DND-41 (cell line): Measurements from ENCODE around the gene PCSK9.
A peak's percentile ranks its signal among the peaks of the same experiment; 100 is the strongest.

ENCODE experiments used
- ATAC-seq: fragments of 200-7000 bp; cut with Tn5 transposase; 3 replicates; pipeline ENCODE4 v1.9.1; 2021; ENCODE audit warnings: low read depth; ENCODE audit not compliant: insufficient read depth
- DNase-seq: peaks from one replicate; pipeline ENCODE4 v3.0.0-alpha.2; 2020
- H2AFZ ChIP-seq: 2 replicates; pipeline ENCODE4 v1.6.0; 2012; ENCODE audit warnings: low read depth, low read length
- H3K27ac ChIP-seq: 2 replicates; pipeline ENCODE4 v1.5.1; 2012; ENCODE audit warnings: low read length, inconsistent platforms
- H3K27me3 ChIP-seq: fragments of 200-600 bp; sonication (generic); 2 replicates; pipeline ENCODE4 v1.6.0; 2012; ENCODE audit warnings: low read length, mild to moderate bottlenecking, inconsistent platforms; ENCODE audit not compliant: insufficient read depth, poor library complexity
- H3K36me3 ChIP-seq: 2 replicates; pipeline ENCODE4 v1.5.1; 2012; ENCODE audit warnings: low read length, inconsistent platforms; ENCODE audit not compliant: insufficient read depth
- H3K4me1 ChIP-seq: 2 replicates; pipeline ENCODE4 v1.5.1; 2012; ENCODE audit warnings: mild to moderate bottlenecking, low read length; ENCODE audit not compliant: insufficient read depth
- H3K4me2 ChIP-seq: 2 replicates; pipeline ENCODE4 v1.6.0; 2012; ENCODE audit warnings: mild to moderate bottlenecking, moderate library complexity, low read length, inconsistent platforms; ENCODE audit not compliant: insufficient read depth
- H3K4me3 ChIP-seq, 2 experiments: fragments of 200-600 bp in 1 of 2; shearing (Covaris generic) in 1 of 2; 2 replicates each; pipeline ENCODE4 v1.5.1; 2012 to 2016; ENCODE audit warnings: inconsistent platforms in 2 of 2, low read length in 2 of 2, mild to moderate bottlenecking in 2 of 2, low read depth in 1 of 2, moderate library complexity in 1 of 2
- H3K79me2 ChIP-seq: 2 replicates; pipeline ENCODE4 v1.6.0; 2012; ENCODE audit warnings: low read length, inconsistent platforms; ENCODE audit not compliant: insufficient read depth
- H3K9ac ChIP-seq: 2 replicates; pipeline ENCODE4 v1.6.0; 2012; ENCODE audit warnings: low read depth, mild to moderate bottlenecking, inconsistent platforms, low read length, moderate library complexity
- H3K9me3 ChIP-seq: 2 replicates; pipeline ENCODE4 v1.5.1; 2012; ENCODE audit warnings: low read length, moderate library complexity, mild to moderate bottlenecking, inconsistent platforms; ENCODE audit not compliant: insufficient read depth, severe bottlenecking
- H4K20me1 ChIP-seq: 2 replicates; pipeline ENCODE4 v1.6.0; 2012; ENCODE audit warnings: low read length; ENCODE audit not compliant: insufficient read depth
- CTCF ChIP-seq: IDR thresholded peaks from 2 replicates; pipeline ENCODE4 v1.5.1; 2012; ENCODE audit warnings: borderline replicate concordance, low read length, moderate library complexity, mild to moderate bottlenecking; ENCODE audit not compliant: poor library complexity, severe bottlenecking; ENCODE audit errors: extremely low read depth
- EZH2 ChIP-seq: IDR thresholded peaks from 3 replicates; pipeline ENCODE4 v1.6.1; 2012; ENCODE audit warnings: borderline replicate concordance, low read depth, mild to moderate bottlenecking, moderate library complexity, low read length, inconsistent platforms; ENCODE audit not compliant: severe bottlenecking

Gene PCSK9

GRCh38 chr1:55081905-55082296 lies 42.6 kb downstream of the PCSK9 start:
- Histone ChIP-seq H3K27ac (no peak overlapping the region), H3K4me1 (no peaks in the 10 kb centered on the region)

GRCh38 chr1:55084257-55084656 lies 44.9 kb downstream of the PCSK9 start:
- no peak overlapping the region for H3K4me3 ChIP-seq
- H3K27ac ChIP-seq: no peak overlapping the region
- H3K79me2 ChIP-seq: no peaks in the 10 kb centered on the region
- H3K4me1 ChIP-seq: peaks cover 6% of the 10 kb centered on the region; the same call in 1 of the 2 replicates
- no peaks in the 10 kb centered on the region for H3K9me3 ChIP-seq
- no peak overlapping the region for H3K4me2 ChIP-seq
- H2AFZ ChIP-seq: no peak overlapping the region
- no peak for DNase-seq
- no peaks in the 10 kb centered on the region for H4K20me1 ChIP-seq
- peaks cover 94% of the 10 kb centered on the region for H3K36me3 ChIP-seq
- H3K9ac ChIP-seq: no peak overlapping the region
- no peaks in the 10 kb centered on the region for H3K27me3 ChIP-seq
- no peak for ATAC-seq
- TF ChIP-seq CTCF (no peak), EZH2 (no peak)

More at GRCh38 chr1:55081905-55082296, 42.6 kb downstream of the PCSK9 start:
- ATAC-seq (no peak), DNase-seq (no peak)
- Histone ChIP-seq H3K9ac (no peak overlapping the region), H3K36me3 (peaks cover 95% of the 10 kb centered on the region), H3K4me2 (no peak overlapping the region), H2AFZ (no peak overlapping the region), H3K27me3 (no peaks in the 10 kb centered on the region), H3K9me3 (no peaks in the 10 kb centered on the region), H3K79me2 (no peaks in the 10 kb centered on the region), H4K20me1 (no peaks in the 10 kb centered on the region), H3K4me3 (no peak overlapping the region)
- TF ChIP-seq CTCF (no peak), EZH2 (no peak)

GRCh38 chr1:55087439-55087838 lies 48.1 kb downstream of the PCSK9 start:
- no peak for TF ChIP-seq EZH2
- TF ChIP-seq CTCF: no peak
- DNase-seq: no peak

GRCh38 chr1:55088413-55088812 lies 49.1 kb downstream of the PCSK9 start:
- Histone ChIP-seq H3K4me2 (no peak overlapping the region), H3K9me3 (no peaks in the 10 kb centered on the region), H3K4me1 (peaks cover 6% of the 10 kb centered on the region; the same call in 1 of the 2 replicates), H4K20me1 (no peaks in the 10 kb centered on the region), H3K27ac (no peak overlapping the region), H3K9ac (no peak overlapping the region), H3K27me3 (no peaks in the 10 kb centered on the region), H3K4me3 (no peak overlapping the region), H3K36me3 (peaks cover 91% of the 10 kb centered on the region), H2AFZ (no peak overlapping the region), H3K79me2 (no peaks in the 10 kb centered on the region)
- TF ChIP-seq CTCF (no peak), EZH2 (no peak)
- DNase-seq (peak; percentile 35), ATAC-seq (peak; percentile 89)

More at GRCh38 chr1:55087439-55087838, 48.1 kb downstream of the PCSK9 start:
- no peak overlapping the region for H3K4me3 ChIP-seq
- no peaks in the 10 kb centered on the region for H3K27me3 ChIP-seq
- no peaks in the 10 kb centered on the region for H4K20me1 ChIP-seq
- H3K27ac ChIP-seq: no peak overlapping the region
- peaks cover 6% of the 10 kb centered on the region; the same call in 1 of the 2 replicates for H3K4me1 ChIP-seq
- H3K4me2 ChIP-seq: no peak overlapping the region
- ATAC-seq: no peak
- H3K9me3 ChIP-seq: no peaks in the 10 kb centered on the region
- H3K9ac ChIP-seq: no peak overlapping the region
- H3K79me2 ChIP-seq: no peaks in the 10 kb centered on the region
- peaks cover 92% of the 10 kb centered on the region for H3K36me3 ChIP-seq
- no peak overlapping the region for H2AFZ ChIP-seq
